ENCODE measurements around the gene TUT4. TPM values are rescaled to one million over a fixed set of nuclear protein-coding genes. Genes with fewer than 3 reads are reported as not detected.

The TUT4 gene
- total and polyA plus RNA-seq, 2 of the 4 experiments (the other 2 are of a cell fraction) = 10.9 to 40.0 TPM

DNA sequence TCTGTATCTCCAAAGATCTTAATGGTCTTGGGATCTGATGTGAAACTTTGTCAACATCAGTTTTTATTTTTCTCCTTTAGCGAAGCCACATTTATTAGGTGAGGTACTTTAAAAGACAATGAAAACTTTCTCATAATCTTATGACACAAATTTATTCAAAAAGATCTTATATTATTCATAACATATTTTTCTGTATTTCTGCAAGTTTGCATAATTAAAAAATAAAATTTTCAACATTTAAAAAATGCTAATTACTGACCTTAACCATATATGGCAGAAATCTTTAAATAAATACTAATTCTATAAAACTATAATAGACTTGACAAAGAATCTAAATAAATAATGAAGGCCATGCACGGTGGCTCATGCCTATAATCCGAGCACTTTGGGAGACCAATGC is 75.9 kb downstream of the TUT4 start:
- Histone ChIP-seq H2BK15ac (ENCODE audit: low read depth, low read length) (no peak overlapping the region), H3K23ac (ENCODE audit: low read depth, low read length) (no peak overlapping the region), H4K20me1 (ENCODE audit: insufficient read depth, low read length) (no peaks in the 10 kb centered on the region), H3K27ac (ENCODE audit: insufficient read depth, low read length) (no peak overlapping the region), H3K36me3 (ENCODE audit: control insufficient read depth, insufficient read depth, low read length) (peaks cover 4% of the 10 kb centered on the region), H2BK20ac (ENCODE audit: low read depth, low read length) (no peak overlapping the region), H2BK5ac (ENCODE audit: low read depth, low read length, poor library complexity, severe bottlenecking) (no peak overlapping the region), H3K4me2 (ENCODE audit: low read depth, low read length) (no peak overlapping the region), H3K9me3 (ENCODE audit: control insufficient read depth, insufficient read depth, low read length) (no peaks in the 10 kb centered on the region), H3K14ac (replicated peaks; ENCODE audit: low read depth, low read length) (no peak overlapping the region), H2BK120ac (ENCODE audit: low read depth, low read length) (no peak overlapping the region), H3K4me1 (ENCODE audit: control insufficient read depth, insufficient read depth, low read length) (no peaks in the 10 kb centered on the region), H3K4ac (ENCODE audit: low read depth, low read length) (no peak overlapping the region), H2AK5ac (ENCODE audit: low read depth, low read length) (no peak overlapping the region), H4K8ac (ENCODE audit: low read depth in 2 of 2, low read length in 2 of 2) (no peak overlapping the region), H2AFZ (replicated peaks; ENCODE audit: low read length, poor library complexity) (no peak overlapping the region), H3K4me3 (ENCODE audit: insufficient read depth, low read depth, low read length) (no peak overlapping the region), H4K5ac (ENCODE audit: low read depth, low read length) (no peak overlapping the region), H2AK9ac (replicated peaks; ENCODE audit: low read depth, low read length, poor library complexity) (no peak overlapping the region), H3K27me3 (ENCODE audit: control insufficient read depth, insufficient read depth, low read length) (no peaks in the 10 kb centered on the region), H4K91ac (ENCODE audit: insufficient read depth, low read depth, low read length) (no peak overlapping the region), H3K79me1 (ENCODE audit: low read depth in 1 of 2, low read length in 2 of 2) (no peaks in the 10 kb centered on the region), H3K9ac (ENCODE audit: low read depth, low read length) (no peak overlapping the region), H3K56ac (ENCODE audit: extremely low read depth, insufficient read depth, low read length) (no peak overlapping the region), H3K9me1 (ENCODE audit: insufficient read depth, low read length) (no peaks in the 10 kb centered on the region), H3K18ac (ENCODE audit: low read depth, low read length) (no peak overlapping the region)
- intact Hi-C loops (cut with micrococcal nuclease) = no loop called here
- ChIA-PET CTCF (no interaction called here), POLR2A (ENCODE audit: unreplicated experiment) (no interaction called here)
- no peak for DNase-seq
- in situ Hi-C loops (cut with MboI; ENCODE audit: low sequenced_read_pairs) = no loop called here
- TF ChIP-seq, protein P1, sequence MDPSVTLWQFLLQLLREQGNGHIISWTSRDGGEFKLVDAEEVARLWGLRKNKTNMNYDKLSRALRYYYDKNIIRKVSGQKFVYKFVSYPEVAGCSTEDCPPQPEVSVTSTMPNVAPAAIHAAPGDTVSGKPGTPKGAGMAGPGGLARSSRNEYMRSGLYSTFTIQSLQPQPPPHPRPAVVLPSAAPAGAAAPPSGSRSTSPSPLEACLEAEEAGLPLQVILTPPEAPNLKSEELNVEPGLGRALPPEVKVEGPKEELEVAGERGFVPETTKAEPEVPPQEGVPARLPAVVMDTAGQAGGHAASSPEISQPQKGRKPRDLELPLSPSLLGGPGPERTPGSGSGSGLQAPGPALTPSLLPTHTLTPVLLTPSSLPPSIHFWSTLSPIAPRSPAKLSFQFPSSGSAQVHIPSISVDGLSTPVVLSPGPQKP (IDR thresholded peaks at IDR 0.05; ENCODE audit: borderline replicate concordance, low read depth, low read length) = no peak
- TF ChIP-seq BHLHE40 (IDR thresholded peaks at IDR 0.05; ENCODE audit: low read depth, low read length) = no peak
- TF ChIP-seq, protein P2, sequence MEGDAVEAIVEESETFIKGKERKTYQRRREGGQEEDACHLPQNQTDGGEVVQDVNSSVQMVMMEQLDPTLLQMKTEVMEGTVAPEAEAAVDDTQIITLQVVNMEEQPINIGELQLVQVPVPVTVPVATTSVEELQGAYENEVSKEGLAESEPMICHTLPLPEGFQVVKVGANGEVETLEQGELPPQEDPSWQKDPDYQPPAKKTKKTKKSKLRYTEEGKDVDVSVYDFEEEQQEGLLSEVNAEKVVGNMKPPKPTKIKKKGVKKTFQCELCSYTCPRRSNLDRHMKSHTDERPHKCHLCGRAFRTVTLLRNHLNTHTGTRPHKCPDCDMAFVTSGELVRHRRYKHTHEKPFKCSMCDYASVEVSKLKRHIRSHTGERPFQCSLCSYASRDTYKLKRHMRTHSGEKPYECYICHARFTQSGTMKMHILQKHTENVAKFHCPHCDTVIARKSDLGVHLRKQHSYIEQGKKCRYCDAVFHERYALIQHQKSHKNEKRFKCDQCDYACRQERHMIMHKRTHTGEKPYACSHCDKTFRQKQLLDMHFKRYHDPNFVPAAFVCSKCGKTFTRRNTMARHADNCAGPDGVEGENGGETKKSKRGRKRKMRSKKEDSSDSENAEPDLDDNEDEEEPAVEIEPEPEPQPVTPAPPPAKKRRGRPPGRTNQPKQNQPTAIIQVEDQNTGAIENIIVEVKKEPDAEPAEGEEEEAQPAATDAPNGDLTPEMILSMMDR (conservative IDR thresholded peaks at IDR 0.05; ENCODE audit: low read depth, low read length) = no peak
- TF ChIP-seq MAZ (IDR thresholded peaks at IDR 0.05; ENCODE audit: borderline replicate concordance, low read depth, low read length) = no peak
- no peak for TF ChIP-seq CHD1 (IDR thresholded peaks at IDR 0.05; ENCODE audit: low read depth, low read length)
- no peak for TF ChIP-seq CEBPB (IDR thresholded peaks at IDR 0.05; ENCODE audit: low read depth, low read length)
- no peak for TF ChIP-seq RFX5 (IDR thresholded peaks at IDR 0.05; ENCODE audit: low read depth, low read length)
- TF ChIP-seq MXI1 (IDR thresholded peaks at IDR 0.05; ENCODE audit: borderline replicate concordance, low read depth, low read length) = no peak
- no peak for TF ChIP-seq FOS (IDR thresholded peaks at IDR 0.05; ENCODE audit: low read depth, low read length)
- no peak for TF ChIP-seq SMC3 (IDR thresholded peaks at IDR 0.05; ENCODE audit: low read depth, low read length)
- no peak for TF ChIP-seq RCOR1 (IDR thresholded peaks at IDR 0.05; ENCODE audit: insufficient replicate concordance, low read length)
- no peak for TF ChIP-seq NFE2L2 (IDR thresholded peaks at IDR 0.05; ENCODE audit: low read depth, low read length)
- no CpG with 5 or more reads among the region's 3 CpGs for WGBS, 2 experiments (ENCODE audit: extremely low coverage in 2 of 2, insufficient read length in 1 of 2)
- ATAC-seq (ENCODE audit: low read depth) = no peak
- dilution Hi-C loops (cut with HindIII; ENCODE audit: low sequenced_read_pairs, unreplicated experiment) = no loop called here
- BruUV-seq (replicated peaks) = no TSS peak
